Mesenchymal stem cell (in vitro differentiated cells and primary cell): Measurements from ENCODE around the gene MVD.

ENCODE experiments used
- DNase-seq: peaks from one replicate; pipeline ENCODE4 v3.0.0-alpha.2; 2013
- H2AFZ ChIP-seq: one replicate; pipeline ENCODE4 v1.6.1; 2013; ENCODE audit warnings: low read depth, mild to moderate bottlenecking, control low read depth, inconsistent platforms, low read length, moderate library complexity
- H2AK5ac ChIP-seq: 2 replicates; pipeline ENCODE4 v1.6.1; 2013; ENCODE audit warnings: low read length, moderate library complexity, mild to moderate bottlenecking, inconsistent platforms; ENCODE audit not compliant: severe bottlenecking
- H2BK120ac ChIP-seq: one replicate; pipeline ENCODE4 v1.6.1; 2013; ENCODE audit warnings: low read depth, mild to moderate bottlenecking, inconsistent platforms, low read length, moderate library complexity
- H2BK12ac ChIP-seq, 2 experiments: one replicate each; pipeline ENCODE4 v1.6.1; 2013; ENCODE audit warnings: inconsistent platforms in 2 of 2, low read length in 2 of 2, mild to moderate bottlenecking in 2 of 2, moderate library complexity in 2 of 2, control low read depth in 1 of 2
- H2BK15ac ChIP-seq: one replicate; pipeline ENCODE4 v1.6.1; 2013; ENCODE audit warnings: mild to moderate bottlenecking, low read depth, inconsistent platforms; ENCODE audit not compliant: poor library complexity, severe bottlenecking
- H2BK5ac ChIP-seq: 2 replicates; pipeline ENCODE4 v1.6.1; 2013; ENCODE audit warnings: low read depth, mild to moderate bottlenecking, low read length, control low read depth, inconsistent platforms; ENCODE audit not compliant: poor library complexity, severe bottlenecking
- H3K14ac ChIP-seq, 2 experiments: one replicate each; pipeline ENCODE4 v1.6.1; 2013; ENCODE audit warnings: inconsistent platforms in 2 of 2, low read length in 2 of 2, control low read depth in 1 of 2, mild to moderate bottlenecking in 1 of 2, moderate library complexity in 1 of 2
- H3K18ac ChIP-seq, 2 experiments: one replicate each; pipeline ENCODE4 v1.6.1; 2013; ENCODE audit warnings: inconsistent platforms in 2 of 2, low read length in 2 of 2, control low read depth in 1 of 2, low read depth in 1 of 2, mild to moderate bottlenecking in 1 of 2
- H3K23ac ChIP-seq, 2 experiments: one replicate each; pipeline ENCODE4 v1.6.1; 2013; ENCODE audit warnings: inconsistent platforms in 2 of 2, low read length in 2 of 2, mild to moderate bottlenecking in 2 of 2, moderate library complexity in 2 of 2, control low read depth in 1 of 2
- H3K27ac ChIP-seq: 2 replicates; pipeline ENCODE4 v1.5.1; 2013; ENCODE audit warnings: mild to moderate bottlenecking, moderate library complexity, low read length, control low read depth, inconsistent platforms; ENCODE audit not compliant: poor library complexity, severe bottlenecking
- H3K27me3 ChIP-seq, 2 experiments: 2 replicates each; pipeline versions ENCODE4 v1.6.1 to v1.7.0; 2013; ENCODE audit warnings: low read length in 2 of 2, mild to moderate bottlenecking in 2 of 2, moderate library complexity in 2 of 2, control low read depth in 1 of 2, inconsistent platforms in 1 of 2; ENCODE audit not compliant: control insufficient read depth in 1 of 2, insufficient read depth in 1 of 2
- H3K36me3 ChIP-seq, 2 experiments: 2 replicates each; pipeline versions ENCODE4 v1.6.1 to v1.7.0; 2013; ENCODE audit warnings: low read length in 2 of 2, control low read depth in 1 of 2, inconsistent platforms in 1 of 2, low read depth in 1 of 2, mild to moderate bottlenecking in 1 of 2; ENCODE audit not compliant: insufficient read depth in 2 of 2, control insufficient read depth in 1 of 2
- H3K4ac ChIP-seq, 2 experiments: one replicate each; pipeline ENCODE4 v1.6.1; 2013; ENCODE audit warnings: inconsistent platforms in 2 of 2, low read length in 2 of 2, mild to moderate bottlenecking in 2 of 2, moderate library complexity in 2 of 2, control low read depth in 1 of 2, low read depth in 1 of 2
- H3K4me1 ChIP-seq: 2 replicates; pipeline ENCODE4 v1.6.1; 2013; ENCODE audit warnings: low read depth, low read length, control low read depth; ENCODE audit not compliant: control insufficient read depth, insufficient read depth
- H3K4me2 ChIP-seq: 2 replicates; pipeline ENCODE4 v1.6.1; 2013; ENCODE audit warnings: low read length, mild to moderate bottlenecking, inconsistent platforms; ENCODE audit not compliant: poor library complexity, severe bottlenecking
- H3K4me3 ChIP-seq, 2 experiments: 2 replicates each; pipeline versions ENCODE4 v1.5.1 to v1.7.0; 2013; ENCODE audit warnings: low read length in 2 of 2, mild to moderate bottlenecking in 2 of 2, control low read depth in 1 of 2, low read depth in 1 of 2; ENCODE audit not compliant: insufficient read depth in 1 of 2
- H3K79me1 ChIP-seq: replicated peaks from 2 replicates; pipeline ENCODE4 v1.6.1; 2013; ENCODE audit warnings: mild to moderate bottlenecking, control low read depth, low read length, inconsistent platforms; ENCODE audit not compliant: poor library complexity, severe bottlenecking
- H3K9ac ChIP-seq: 2 replicates; pipeline ENCODE4 v1.7.0; 2013; ENCODE audit warnings: mild to moderate bottlenecking, low read length, moderate library complexity
- H3K9me3 ChIP-seq: 2 replicates; pipeline ENCODE4 v1.7.0; 2013; ENCODE audit warnings: mild to moderate bottlenecking, low read length; ENCODE audit not compliant: control insufficient read depth
- H4K8ac ChIP-seq: one replicate; pipeline ENCODE4 v1.6.1; 2013; ENCODE audit warnings: inconsistent platforms, mild to moderate bottlenecking, low read length, moderate library complexity
- H4K91ac ChIP-seq: one replicate; pipeline ENCODE4 v1.6.1; 2013; ENCODE audit warnings: mild to moderate bottlenecking, low read length, inconsistent platforms
- WGBS: methylation state at CpG from one replicate; pipeline ENCODE4 v1.1.7; 2013; ENCODE audit warnings: mixed read lengths; 5-methylcytosine and 5-hydroxymethylcytosine counted together

MVD gene

DNA sequence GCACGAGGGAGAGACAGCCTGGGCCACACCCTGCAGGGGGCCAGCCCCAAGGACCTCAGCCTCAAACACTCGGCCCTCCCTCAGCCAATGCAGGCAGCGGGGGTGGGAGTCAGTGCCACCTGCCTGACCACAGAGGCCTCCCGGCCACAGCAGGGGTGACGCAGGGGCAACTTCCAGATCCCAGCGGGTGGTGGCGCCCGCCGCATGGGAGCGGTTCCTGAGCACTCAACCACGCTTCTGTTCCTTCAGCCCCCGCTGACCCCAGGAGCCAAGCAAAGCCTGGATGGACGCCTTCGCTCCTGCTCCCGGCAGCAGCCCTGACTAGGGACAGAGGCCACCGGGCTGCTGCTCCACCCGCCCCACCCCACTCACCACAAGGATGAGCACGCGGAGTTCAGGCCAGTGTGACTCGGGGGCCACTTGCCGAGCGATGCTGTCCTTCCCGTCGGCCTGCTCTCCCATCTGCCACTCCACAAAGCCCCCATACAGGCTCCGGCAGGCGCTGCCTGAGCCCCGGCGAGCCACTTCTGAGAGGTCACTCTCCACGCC is 7.1 kb downstream of the MVD start:
- no peaks in the 10 kb centered on the region for H3K27me3 ChIP-seq
- H3K14ac ChIP-seq = no peak overlapping the region
- H3K4me2 ChIP-seq = peak overlapping the region; percentile 8
- peaks cover 37% of the 10 kb centered on the region for H3K4me1 ChIP-seq
- no peak overlapping the region for H2AK5ac ChIP-seq
- no peak overlapping the region for H2BK12ac ChIP-seq
- no peaks in the 10 kb centered on the region for H3K9me3 ChIP-seq
- no peak overlapping the region for H2BK5ac ChIP-seq
- no peak overlapping the region for H2BK120ac ChIP-seq
- no peak overlapping the region for H3K9ac ChIP-seq
- no peak overlapping the region for H2BK15ac ChIP-seq
- H3K36me3 ChIP-seq = peaks cover 58 to 75% of the 10 kb centered on the region in 2 experiments
- H4K8ac ChIP-seq = no peak overlapping the region
- no peak overlapping the region for H4K91ac ChIP-seq
- DNase-seq = no peak
- H3K4me3 ChIP-seq = no peak overlapping the region
- H3K23ac ChIP-seq = no peak overlapping the region
- peaks cover 24% of the 10 kb centered on the region for H3K79me1 ChIP-seq
- no peak overlapping the region for H3K27ac ChIP-seq
- H3K4ac ChIP-seq = no peak overlapping the region
- H3K18ac ChIP-seq = no peak overlapping the region
- H2AFZ ChIP-seq = no peak overlapping the region
- 94% methylated on average over 29 of the region's 29 CpGs for WGBS

- no peak overlapping the region for H2BK120ac ChIP-seq
These were observed 7.7 kb downstream of the MVD start for GRCh38 chr16:88655053-88655732.

GRCh38 chr16:88654363-88655052 is 8.4 kb downstream of the MVD start:
- Histone ChIP-seq H3K36me3 (peaks cover 54 to 75% of the 10 kb centered on the region in 2 experiments), H3K4me2 (no peak overlapping the region), H3K27ac (no peak overlapping the region), H2BK12ac (no peak overlapping the region), H2AK5ac (no peak overlapping the region), H3K23ac (no peak overlapping the region), H4K91ac (no peak overlapping the region), H2BK5ac (no peak overlapping the region), H3K9ac (no peak overlapping the region), H3K4me3 (no peak overlapping the region), H4K8ac (no peak overlapping the region), H2AFZ (no peak overlapping the region), H2BK120ac (no peak overlapping the region), H3K9me3 (no peaks in the 10 kb centered on the region), H2BK15ac (no peak overlapping the region), H3K79me1 (peaks cover 20% of the 10 kb centered on the region), H3K27me3 (no peaks in the 10 kb centered on the region), H3K4me1 (peaks cover 42% of the 10 kb centered on the region), H3K18ac (no peak overlapping the region), H3K14ac (no peak overlapping the region), H3K4ac (no peak overlapping the region)
- 93% methylated on average over 28 of the region's 28 CpGs for WGBS
- DNase-seq = no peak

More at GRCh38 chr16:88655053-88655732, 7.7 kb downstream of the MVD start:
- Histone ChIP-seq H2BK5ac (no peak overlapping the region), H2AFZ (no peak overlapping the region), H2BK12ac (no peak overlapping the region), H3K9me3 (no peaks in the 10 kb centered on the region), H3K9ac (no peak overlapping the region), H3K23ac (no peak overlapping the region), H3K18ac (no peak overlapping the region), H3K4me3 (no peak overlapping the region), H2BK15ac (no peak overlapping the region), H3K79me1 (peaks cover 24% of the 10 kb centered on the region), H3K4me1 (peaks cover 37% of the 10 kb centered on the region), H3K4me2 (no peak overlapping the region), H3K27me3 (no peaks in the 10 kb centered on the region), H3K36me3 (peaks cover 57 to 75% of the 10 kb centered on the region in 2 experiments), H3K27ac (no peak overlapping the region), H3K14ac (no peak overlapping the region), H3K4ac (no peak overlapping the region), H4K8ac (no peak overlapping the region), H2AK5ac (no peak overlapping the region), H4K91ac (no peak overlapping the region)
- 95% methylated on average over 50 of the region's 50 CpGs for WGBS
- DNase-seq = no peak

DNA sequence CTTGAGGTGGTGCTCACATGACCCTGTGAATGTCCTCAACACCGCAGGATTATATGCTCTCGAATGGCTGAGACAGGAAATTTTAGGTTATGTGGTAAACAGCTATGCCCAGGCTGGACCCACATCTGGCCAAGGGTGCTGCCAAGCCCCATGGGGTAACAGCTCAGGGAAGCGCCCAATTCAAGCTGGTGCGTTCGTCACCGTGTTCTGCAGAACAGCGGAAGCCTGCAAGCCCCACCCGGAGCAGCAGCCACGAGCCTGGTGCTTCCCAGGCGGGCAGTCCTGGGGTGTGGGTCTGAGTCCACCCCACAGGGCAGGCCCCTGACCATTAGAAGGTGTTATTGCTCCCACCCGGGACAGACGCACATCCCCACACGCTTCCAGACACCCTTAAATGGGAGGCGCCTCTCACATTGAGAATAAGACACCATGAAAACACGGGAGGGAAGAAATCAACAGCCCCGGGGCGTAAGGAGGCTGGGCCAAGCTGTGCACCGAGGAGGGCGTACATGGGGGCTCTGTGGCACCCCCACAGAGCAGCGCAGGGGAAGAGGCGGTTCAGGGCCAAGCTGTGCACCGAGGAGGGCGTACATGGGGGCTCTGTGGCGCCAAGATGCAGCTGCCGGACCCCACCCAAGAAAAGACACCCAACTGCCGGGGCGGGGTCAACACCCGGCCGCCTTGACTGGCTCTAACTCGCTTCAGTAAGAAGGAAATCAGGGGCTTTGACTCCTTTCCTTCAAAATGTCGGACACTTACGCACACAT is 9.1 kb downstream of the MVD start:
- H3K79me1 ChIP-seq = peaks cover 12% of the 10 kb centered on the region
- H3K18ac ChIP-seq = no peak overlapping the region
- H3K9ac ChIP-seq = no peak overlapping the region
- no peak overlapping the region for H2BK120ac ChIP-seq
- peaks cover 50 to 68% of the 10 kb centered on the region in 2 experiments for H3K36me3 ChIP-seq
- H2BK5ac ChIP-seq = no peak overlapping the region
- H3K4me2 ChIP-seq = no peak overlapping the region
- no peak overlapping the region for H2AFZ ChIP-seq
- no peak overlapping the region for H2BK12ac ChIP-seq
- H3K9me3 ChIP-seq = no peaks in the 10 kb centered on the region
- no peaks in the 10 kb centered on the region for H3K27me3 ChIP-seq
- H2BK15ac ChIP-seq = no peak overlapping the region
- H4K8ac ChIP-seq = no peak overlapping the region
- H3K23ac ChIP-seq = no peak overlapping the region
- no peak overlapping the region for H2AK5ac ChIP-seq
- peaks cover 46% of the 10 kb centered on the region for H3K4me1 ChIP-seq
- no peak overlapping the region for H3K4me3 ChIP-seq
- 92% methylated on average over 32 of the region's 32 CpGs for WGBS
- H3K4ac ChIP-seq = no peak overlapping the region
- no peak for DNase-seq
- H4K91ac ChIP-seq = no peak overlapping the region
- no peak overlapping the region for H3K27ac ChIP-seq
- no peak overlapping the region for H3K14ac ChIP-seq
